Pancreas (tissue), 10 donors: Measurements from ENCODE around the gene DDAH2. TPM values are rescaled to one million over a fixed set of nuclear protein-coding genes. Genes with fewer than 3 reads are reported as not detected.

Experiments
- ATAC-seq, 4 donors: fragments of 200-7000 bp; cut with Tn5 transposase; one replicate each; pipeline versions ENCODE4 v1.8.0 to v1.9.1; 2020; ENCODE audit warnings: mild to moderate bottlenecking in 4 of 4, moderate library complexity in 4 of 4
- DNase-seq, 6 donors: peaks; one replicate each; pipeline ENCODE4 v3.0.0-alpha.2; 2020
- FAIRE-seq: peaks from 2 replicates; lab custom pipeline; 2012; peaks lifted over from hg19 to GRCh38; lab: Jason Lieb, UNC
- H3K27ac ChIP-seq, 4 donors: fragments of 200-600 bp; sonication (generic); 1 replicate in 3 of 4; 2 replicates in 1 of 4; pipeline versions ENCODE4 v1.5.0 to v1.8.0; 2020
- H3K27me3 ChIP-seq, 4 donors: fragments of 200-600 bp; one replicate each; pipeline ENCODE4 v1.8.0; 2021
- H3K36me3 ChIP-seq, 3 donors: fragments of 200-600 bp; sonication (generic) in 1 of 3; one replicate each; pipeline versions ENCODE4 v1.5.0 to v1.8.0; 2020 to 2021
- H3K4me1 ChIP-seq, 3 donors: fragments of 200-600 bp; one replicate each; pipeline ENCODE4 v1.8.0; 2021
- H3K4me3 ChIP-seq, 4 donors: fragments of 200-600 bp; sonication (generic) in 2 of 4; one replicate each; pipeline versions ENCODE4 v1.5.0 to v1.8.0; 2020 to 2021
- H3K9me3 ChIP-seq, 4 donors: fragments of 200-600 bp; one replicate each; pipeline ENCODE4 v1.8.0; 2021
- whole genome bisulfite sequencing, 2 donors: extraction: QIAGEN DNeasy Blood & Tissue Kit; methylation state at CpG; one replicate each; pipeline ENCODE4 v1.1.7; 2013; 5-methylcytosine and 5-hydroxymethylcytosine counted together
- intact Hi-C, 3 donors: fragments of 100-400 bp; cut with DNase I; formaldehyde crosslinking; loops; one replicate each; pipeline versions ENCODE4 v1.11.1 to v1.14.2; 2022
- polyA plus RNA-seq, 2 donors: library from polyadenylated mRNA; stranded (reverse); fragments of 200-250 nt; gene quantifications; one replicate each; pipeline ENCODE4 v1.2.3, GENCODE V29; 2013
- total RNA-seq, 6 donors: library from RNA; stranded (reverse); fragmentation: NEBNext Ultra II Directional in 4 of 6; extraction: Animal tissue kit (Norgen Biotek cat#: 25700) in 4 of 6; gene quantifications; one replicate each; pipeline versions ENCODE4 v1.2.1 to v1.2.4, GENCODE V29; 2021 to 2023
- TF ChIP-seq, protein P1 (sequence below), 4 donors: fragments of 200-600 bp; sonication (generic) in 3 of 4; IDR thresholded peaks; one replicate each; pipeline versions ENCODE4 v1.5.0 to v1.8.0; 2021; ENCODE audit warnings: antibody characterized with exemption in 4 of 4
- donor health status: healthy with polysubstance abuse.
- donor health status: DM: no; HTN: no; CAD: no; lungs with moderate emphysema.
- donor health status: DM: no; HTN: no; CAD: no.
- donor health status: control.
- donor health status: control.
- donor health status: Bipolar disorder and iron deficiency.
- donor health status: DM: yes; HTN: yes; CAD: no.
- donor health status: DM: no; HTN: no; CAD: no.
- donor health status: DM: no; HTN: no; CAD: no.
- donor health status: DM: yes; HTN: yes; CAD: no.

Gene DDAH2
- total and polyA plus RNA-seq, 8 donors = 6.5 to 68.8 (median 18.2) TPM

DNA sequence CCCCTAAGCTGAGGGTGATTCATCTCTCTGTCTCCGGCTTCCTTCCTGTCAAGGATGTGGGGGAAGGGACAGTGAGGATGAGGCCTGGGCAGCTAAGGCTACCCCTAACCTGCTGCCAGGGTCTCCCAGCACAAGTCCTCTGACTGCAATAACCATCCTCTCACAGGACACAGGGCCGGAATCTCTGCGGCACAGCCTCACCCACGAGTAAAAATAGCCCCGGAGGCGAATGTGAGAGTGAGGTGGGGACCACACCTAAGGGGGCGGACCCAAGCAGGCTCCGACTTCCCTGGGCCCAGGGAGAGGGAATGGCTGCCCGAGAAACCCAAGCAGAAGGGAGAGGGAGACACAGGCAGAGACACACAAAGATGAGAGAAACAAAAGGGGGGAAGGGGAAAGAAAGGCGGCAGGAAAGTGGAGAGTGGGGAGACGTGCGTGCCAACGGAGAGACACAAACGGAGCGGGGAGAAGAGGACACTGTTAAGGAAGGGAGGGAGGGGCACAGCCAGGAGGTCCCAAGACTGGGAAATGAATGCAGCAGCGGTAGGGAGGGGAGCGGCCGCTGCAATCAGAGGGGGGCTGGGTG lies 5.8 kb upstream of the DDAH2 start:
- TF ChIP-seq, protein P1, sequence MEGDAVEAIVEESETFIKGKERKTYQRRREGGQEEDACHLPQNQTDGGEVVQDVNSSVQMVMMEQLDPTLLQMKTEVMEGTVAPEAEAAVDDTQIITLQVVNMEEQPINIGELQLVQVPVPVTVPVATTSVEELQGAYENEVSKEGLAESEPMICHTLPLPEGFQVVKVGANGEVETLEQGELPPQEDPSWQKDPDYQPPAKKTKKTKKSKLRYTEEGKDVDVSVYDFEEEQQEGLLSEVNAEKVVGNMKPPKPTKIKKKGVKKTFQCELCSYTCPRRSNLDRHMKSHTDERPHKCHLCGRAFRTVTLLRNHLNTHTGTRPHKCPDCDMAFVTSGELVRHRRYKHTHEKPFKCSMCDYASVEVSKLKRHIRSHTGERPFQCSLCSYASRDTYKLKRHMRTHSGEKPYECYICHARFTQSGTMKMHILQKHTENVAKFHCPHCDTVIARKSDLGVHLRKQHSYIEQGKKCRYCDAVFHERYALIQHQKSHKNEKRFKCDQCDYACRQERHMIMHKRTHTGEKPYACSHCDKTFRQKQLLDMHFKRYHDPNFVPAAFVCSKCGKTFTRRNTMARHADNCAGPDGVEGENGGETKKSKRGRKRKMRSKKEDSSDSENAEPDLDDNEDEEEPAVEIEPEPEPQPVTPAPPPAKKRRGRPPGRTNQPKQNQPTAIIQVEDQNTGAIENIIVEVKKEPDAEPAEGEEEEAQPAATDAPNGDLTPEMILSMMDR (IDR thresholded peaks at IDR 0.05) = no peak
- H3K4me3 ChIP-seq = peak overlapping the region; percentile 16 to 69 (median 39)
- WGBS, 2 donors = 24 to 28% methylated on average over 17 to 18 of the region's 18 CpGs
- no peak for DNase-seq
- intact Hi-C loops = no loop called here
- peaks cover 22 to 33% (median 26%) of the 10 kb centered on the region in 3 donors for H3K4me1 ChIP-seq
- peaks cover 0 to 21% (median 17%) of the 10 kb centered on the region in 3 donors for H3K36me3 ChIP-seq
- no peaks in the 10 kb centered on the region for H3K27me3 ChIP-seq
- no peaks in the 10 kb centered on the region for H3K9me3 ChIP-seq
- peak in 1 of 4 donors; percentile 6 for ATAC-seq
- peak overlapping the region in 3 of 4 donors; percentile 33 to 89 (median 71) for H3K27ac ChIP-seq
- no peak for FAIRE-seq

DNA sequence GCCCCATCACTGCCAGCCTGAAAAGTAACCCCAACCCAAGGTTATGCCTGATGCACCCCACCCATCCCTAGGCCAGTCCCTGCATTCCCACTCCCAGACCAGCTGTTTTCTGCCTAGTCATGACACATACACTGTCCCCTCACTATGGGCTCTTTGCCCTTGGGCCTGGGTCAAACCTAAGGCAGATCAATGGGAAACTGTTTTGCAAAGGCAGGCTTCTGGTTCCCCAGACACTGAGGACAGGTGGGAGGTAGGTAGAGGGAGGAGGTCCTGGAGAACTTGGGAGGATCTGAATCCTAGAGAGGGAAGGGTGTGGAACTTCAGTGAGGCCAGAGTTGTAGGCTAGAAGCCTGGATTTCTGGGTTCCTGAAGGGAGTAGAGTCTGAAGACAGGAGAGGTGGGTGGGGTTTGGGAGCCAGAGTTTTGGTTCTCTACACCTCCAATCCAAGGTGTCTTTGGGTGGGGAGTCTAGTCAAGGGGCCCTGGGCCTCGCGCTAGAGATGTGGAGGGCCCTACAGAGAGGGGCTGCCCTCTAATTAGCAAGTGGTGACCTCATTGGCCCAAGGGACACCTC lies 5.2 kb upstream of the DDAH2 start:
- WGBS, 2 donors = 56 to 70% methylated on average over 2 of the region's 2 CpGs
- H3K27me3 ChIP-seq = no peaks in the 10 kb centered on the region
- ATAC-seq (no peak), FAIRE-seq (no peak), DNase-seq (no peak)
- peaks cover 0 to 21% (median 17%) of the 10 kb centered on the region in 3 donors for H3K36me3 ChIP-seq
- intact Hi-C loops = no loop called here
- peak overlapping the region in 2 of 4 donors; percentile 71 to 89 for H3K27ac ChIP-seq
- H3K4me1 ChIP-seq = peaks cover 22 to 31% (median 26%) of the 10 kb centered on the region in 3 donors
- TF ChIP-seq, protein P1 (IDR thresholded peaks at IDR 0.05) = no peak
- peak overlapping the region in 2 of 4 donors; percentile 62 to 69 for H3K4me3 ChIP-seq
- H3K9me3 ChIP-seq = no peaks in the 10 kb centered on the region

DNA sequence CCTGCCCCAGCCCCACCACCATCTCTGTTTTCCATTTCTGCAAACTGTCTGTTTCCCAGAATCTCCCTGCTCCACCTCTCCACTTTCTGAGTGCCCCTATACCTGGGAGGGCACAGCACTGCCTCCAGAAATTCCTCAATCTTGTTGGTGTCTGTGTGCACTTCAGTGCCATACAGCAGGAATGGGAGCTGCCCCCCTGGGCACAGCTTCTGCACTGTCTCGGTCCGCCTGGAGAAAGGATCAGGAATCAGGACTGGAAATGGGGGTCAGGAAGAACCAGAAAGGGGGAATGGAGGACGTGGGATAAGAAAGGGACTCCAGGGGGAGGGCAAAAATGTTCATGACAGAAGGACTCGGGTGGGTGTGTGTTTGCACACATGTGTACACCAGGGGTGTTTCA lies 4.6 kb upstream of the DDAH2 start:
- 85% methylated on average over 4 of the region's 4 CpGs for WGBS, 2 donors
- no peak for ATAC-seq
- FAIRE-seq = no peak
- H3K9me3 ChIP-seq = no peaks in the 10 kb centered on the region
- H3K27ac ChIP-seq = no peak overlapping the region
- intact Hi-C loops = no loop called here
- peaks cover 0 to 21% (median 17%) of the 10 kb centered on the region in 3 donors for H3K36me3 ChIP-seq
- TF ChIP-seq, protein P1 (IDR thresholded peaks at IDR 0.05) = no peak
- DNase-seq = no peak
- H3K4me3 ChIP-seq = no peak overlapping the region
- H3K27me3 ChIP-seq = no peaks in the 10 kb centered on the region
- H3K4me1 ChIP-seq = peaks cover 21 to 26% (median 21%) of the 10 kb centered on the region in 3 donors

DNA sequence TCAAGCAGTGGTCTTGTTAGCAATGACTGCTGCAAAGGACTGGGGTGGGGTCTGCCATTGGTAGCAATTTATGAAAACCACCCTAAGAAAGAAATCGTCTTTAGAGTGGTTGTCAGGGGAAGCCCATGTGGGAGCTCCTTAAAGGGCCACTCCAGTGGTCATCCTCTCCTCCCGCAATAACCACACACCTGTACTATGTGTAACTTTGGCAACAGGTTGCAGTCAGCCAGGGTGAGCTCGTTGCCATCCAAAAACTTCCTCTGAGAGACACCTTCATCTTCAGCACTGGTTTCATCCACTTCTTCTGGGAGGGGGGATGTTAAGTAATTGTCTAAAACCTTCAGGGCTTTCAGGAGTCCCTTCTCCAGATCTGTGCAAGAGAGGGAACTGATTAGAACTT lies 2.9 kb upstream of the DDAH2 start:
- TF ChIP-seq, protein P1 (IDR thresholded peaks at IDR 0.05) = no peak
- no peak overlapping the region for H3K27ac ChIP-seq
- H3K4me1 ChIP-seq = peaks cover 4 to 9% (median 5%) of the 10 kb centered on the region in 3 donors
- no peaks in the 10 kb centered on the region for H3K27me3 ChIP-seq
- H3K36me3 ChIP-seq = peaks cover 0 to 21% (median 17%) of the 10 kb centered on the region in 3 donors
- FAIRE-seq (no peak), DNase-seq (no peak), ATAC-seq (no peak)
- no peaks in the 10 kb centered on the region for H3K9me3 ChIP-seq
- no peak overlapping the region for H3K4me3 ChIP-seq
- WGBS, 2 donors = 60 to 66% methylated on average over 3 of the region's 3 CpGs
- intact Hi-C loops = no loop called here

DNA sequence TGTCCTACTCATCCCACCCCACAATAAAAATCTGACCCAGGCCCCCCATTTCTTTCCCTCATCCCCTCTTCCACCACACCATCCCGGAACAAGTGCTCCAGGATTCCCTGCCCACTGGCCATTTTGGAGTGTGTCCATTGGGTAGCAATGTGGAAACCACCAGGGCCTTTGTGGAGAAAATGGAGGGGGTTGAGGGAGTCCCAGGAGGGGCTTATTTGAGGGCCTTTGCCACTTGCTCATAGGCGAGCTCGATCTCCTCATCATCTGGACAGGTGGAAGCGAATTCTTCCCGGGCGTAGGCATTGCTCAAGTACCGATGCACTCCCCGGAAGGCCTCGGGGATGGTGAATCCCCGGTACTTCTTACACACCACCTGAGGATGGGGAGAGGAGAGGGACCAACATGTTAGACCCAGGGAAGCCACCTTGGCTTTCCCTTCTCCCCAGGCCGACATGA lies 1.6 kb upstream of the DDAH2 start:
- no peak for ATAC-seq
- Histone ChIP-seq H3K4me1 (peaks cover 0 to 4% (median 0%) of the 10 kb centered on the region in 3 donors), H3K9me3 (no peaks in the 10 kb centered on the region), H3K36me3 (peaks cover 0 to 21% (median 17%) of the 10 kb centered on the region in 3 donors), H3K27ac (peak overlapping the region in 2 of 4 donors; percentile 84 to 89), H3K27me3 (no peaks in the 10 kb centered on the region), H3K4me3 (peak overlapping the region in 1 of 4 donors; percentile 66)
- intact Hi-C loops = no loop called here
- FAIRE-seq = no peak
- 88 to 89% methylated on average over 11 of the region's 11 CpGs for WGBS, 2 donors
- no peak for DNase-seq
- TF ChIP-seq, protein P1 (IDR thresholded peaks at IDR 0.05) = no peak
